Muscle of leg (tissue), 11 donors: ENCODE measurements around the gene VPS51. TPM values are rescaled to one million over a fixed set of nuclear protein-coding genes. Genes with fewer than 3 reads are reported as not detected.

Source experiments
- DNase-seq: peaks from one replicate; pipeline ENCODE4 v3.0.0; 2013
- H3K27ac ChIP-seq: one replicate; pipeline ENCODE4 v1.5.1; 2013; ENCODE audit warnings: mild to moderate bottlenecking, low read length, control low read depth
- H3K27me3 ChIP-seq: one replicate; pipeline ENCODE4 v1.6.1; 2013; ENCODE audit warnings: low read length; ENCODE audit not compliant: control insufficient read depth, insufficient read depth
- H3K36me3 ChIP-seq: one replicate; pipeline ENCODE4 v1.6.1; 2013; ENCODE audit warnings: low read length; ENCODE audit not compliant: control insufficient read depth, insufficient read depth
- H3K4me1 ChIP-seq: one replicate; pipeline ENCODE4 v1.6.1; 2013; ENCODE audit warnings: low read length; ENCODE audit not compliant: control insufficient read depth, insufficient read depth
- H3K4me3 ChIP-seq: one replicate; pipeline ENCODE4 v1.5.1; 2013; ENCODE audit warnings: low read length, control low read depth
- H3K9me3 ChIP-seq: replicated peaks from 2 replicates; pipeline ENCODE4 v1.6.1; 2013; ENCODE audit warnings: low read depth, low read length; ENCODE audit not compliant: control insufficient read depth
- WGBS: methylation state at CpG from one replicate; pipeline ENCODE4 v1.1.5; 2013; ENCODE audit warnings: missing lambda C conversion rate; ENCODE audit not compliant: insufficient coverage; 5-methylcytosine and 5-hydroxymethylcytosine counted together
- polyA plus RNA-seq, 8 donors: library from polyadenylated mRNA; unstranded; fragments of 120-200 nt; gene quantifications; one replicate each; pipeline versions ENCODE4 v1.2.1 to v1.2.3, GENCODE V29; 2013; ENCODE audit warnings: inconsistent platforms in 1 of 8, low replicate concordance in 1 of 8; ENCODE audit not compliant: insufficient read length in 8 of 8, insufficient read depth in 1 of 8
- total RNA-seq: library from RNA; stranded (reverse); fragments of 120-200 nt; gene quantifications from one replicate; pipeline ENCODE4 v1.2.4, GENCODE V29; 2013

VPS51 gene
- total and polyA plus RNA-seq, 9 donors = 109 to 147 (median 135) TPM

DNA sequence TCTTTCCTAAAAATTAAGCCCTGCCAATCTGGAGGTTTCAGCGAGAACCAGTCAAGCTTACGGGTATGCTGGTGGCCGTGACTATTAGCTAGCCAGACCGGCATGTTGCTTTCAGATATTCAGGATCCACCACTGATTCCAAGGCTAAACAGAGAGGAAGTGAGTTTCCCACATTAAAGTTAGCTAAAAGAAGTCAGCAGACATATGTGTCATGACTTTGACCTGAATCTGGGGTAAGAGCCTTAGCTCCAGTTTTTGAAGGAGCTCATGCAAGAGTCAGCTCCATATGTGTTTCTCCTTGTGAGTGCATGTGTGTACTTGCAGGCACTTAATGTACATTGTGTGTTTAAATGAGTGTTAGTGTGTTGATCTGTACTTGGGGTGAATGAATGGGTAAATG lies 10.6 kb upstream of the VPS51 start:
- DNase-seq = no peak
- peaks cover 53% of the 10 kb centered on the region for H3K36me3 ChIP-seq
- H3K4me1 ChIP-seq = peaks cover 16% of the 10 kb centered on the region
- WGBS = 94% methylated on average over 4 of the region's 4 CpGs
- H3K27ac ChIP-seq = no peak overlapping the region
- no peak overlapping the region for H3K4me3 ChIP-seq
- no peaks in the 10 kb centered on the region for H3K27me3 ChIP-seq
- H3K9me3 ChIP-seq = no peaks in the 10 kb centered on the region

- no peaks in the 10 kb centered on the region for H3K27me3 ChIP-seq
- H3K4me3 ChIP-seq = no peak overlapping the region
- no peak overlapping the region for H3K27ac ChIP-seq
- H3K36me3 ChIP-seq = peaks cover 48% of the 10 kb centered on the region
- peaks cover 16% of the 10 kb centered on the region for H3K4me1 ChIP-seq
- DNase-seq = no peak
- 80% methylated on average over 5 of the region's 9 CpGs for WGBS
- H3K9me3 ChIP-seq = no peaks in the 10 kb centered on the region
These were observed 9.2 kb upstream of the VPS51 start for GRCh38 chr11:65086809-65087208.

DNA sequence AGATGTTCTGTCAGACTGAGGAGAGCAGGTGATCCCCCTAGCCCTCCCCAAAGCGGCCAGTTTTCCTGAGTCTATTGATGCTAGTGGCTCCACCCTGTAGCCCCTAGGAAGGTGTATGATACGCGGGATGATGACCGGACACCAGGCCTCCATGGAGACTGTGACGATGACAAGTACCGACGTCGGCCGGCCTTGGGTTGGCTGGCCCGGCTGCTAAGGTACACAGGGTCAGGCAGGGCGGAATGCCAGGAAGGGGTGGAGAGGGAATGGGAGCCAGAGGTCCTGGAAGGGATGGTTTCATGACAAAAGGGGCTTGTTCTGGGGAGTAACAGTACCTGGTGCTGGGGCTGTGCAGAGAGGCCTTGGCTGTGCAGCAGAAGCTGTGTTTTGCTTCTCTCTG lies 8.8 kb upstream of the VPS51 start:
- DNase-seq = no peak
- Histone ChIP-seq H3K36me3 (peaks cover 48% of the 10 kb centered on the region), H3K4me1 (peaks cover 16% of the 10 kb centered on the region), H3K4me3 (no peak overlapping the region), H3K9me3 (no peaks in the 10 kb centered on the region), H3K27me3 (no peaks in the 10 kb centered on the region), H3K27ac (no peak overlapping the region)
- WGBS = 89% methylated on average over 11 of the region's 11 CpGs

DNA sequence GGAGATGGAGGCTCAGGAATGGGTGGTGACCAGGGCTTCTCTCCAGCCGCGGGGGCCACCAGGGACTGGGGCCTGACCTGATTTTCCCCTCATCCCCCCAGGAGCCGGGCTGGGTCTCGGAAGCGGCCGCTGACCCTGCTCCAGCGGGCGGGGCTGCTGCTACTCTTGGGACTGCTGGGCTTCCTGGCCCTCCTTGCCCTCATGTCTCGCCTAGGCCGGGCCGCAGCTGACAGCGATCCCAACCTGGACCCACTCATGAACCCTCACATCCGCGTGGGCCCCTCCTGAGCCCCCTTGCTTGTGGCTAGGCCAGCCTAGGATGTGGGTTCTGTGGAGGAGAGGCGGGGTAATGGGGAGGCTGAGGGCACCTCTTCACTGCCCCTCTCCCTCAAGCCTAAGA lies 8.2 kb upstream of the VPS51 start:
- WGBS = 90% methylated on average over 12 of the region's 15 CpGs
- H3K27me3 ChIP-seq = no peaks in the 10 kb centered on the region
- no peak overlapping the region for H3K27ac ChIP-seq
- H3K4me1 ChIP-seq = peaks cover 16% of the 10 kb centered on the region
- H3K36me3 ChIP-seq = peaks cover 48% of the 10 kb centered on the region
- no peak for DNase-seq
- no peak overlapping the region for H3K4me3 ChIP-seq
- no peaks in the 10 kb centered on the region for H3K9me3 ChIP-seq

DNA sequence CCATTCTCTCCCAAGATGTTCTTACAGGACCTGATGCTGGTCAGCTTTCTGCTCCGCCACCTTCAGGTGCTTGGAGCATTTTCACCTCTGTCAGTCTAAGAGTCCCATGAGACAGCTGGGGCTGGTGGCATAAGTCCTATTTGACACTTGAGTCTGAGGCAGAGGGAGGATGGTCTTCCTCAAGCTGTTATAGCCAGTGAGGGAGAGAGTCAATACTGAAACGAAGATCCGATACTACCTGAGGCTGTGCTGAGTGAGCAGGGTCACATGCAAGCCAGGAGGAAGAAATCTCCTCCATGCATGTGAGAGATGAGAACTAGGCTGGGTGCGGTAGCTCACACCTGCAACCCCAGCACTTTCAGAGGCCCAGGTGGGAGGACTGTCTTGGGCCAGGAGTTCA lies 6.4 kb upstream of the VPS51 start:
- no peaks in the 10 kb centered on the region for H3K27me3 ChIP-seq
- H3K36me3 ChIP-seq = peaks cover 48% of the 10 kb centered on the region
- H3K9me3 ChIP-seq = no peaks in the 10 kb centered on the region
- 100% methylated on average over 2 of the region's 4 CpGs for WGBS
- H3K27ac ChIP-seq = no peak overlapping the region
- no peak for DNase-seq
- H3K4me3 ChIP-seq = no peak overlapping the region
- peaks cover 8% of the 10 kb centered on the region for H3K4me1 ChIP-seq

DNA sequence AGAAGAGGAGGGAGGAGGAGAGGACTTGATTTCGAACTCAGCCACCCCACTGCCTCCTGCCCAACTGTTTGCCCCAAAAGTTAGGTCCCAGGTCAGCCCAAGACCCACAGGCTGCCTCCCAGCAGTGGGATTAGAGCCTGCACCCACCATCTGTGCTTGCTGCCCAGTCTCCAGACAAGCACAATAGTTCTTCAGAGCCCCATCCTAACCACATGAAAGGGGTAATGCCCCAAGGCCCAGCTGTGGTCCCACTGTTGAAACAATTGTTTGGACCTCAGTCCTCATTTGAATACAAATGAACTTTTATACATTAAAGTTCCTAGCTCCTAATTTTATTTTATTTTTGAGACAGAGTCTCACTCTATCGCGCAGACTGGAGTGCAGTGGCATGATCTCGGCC lies 5.4 kb upstream of the VPS51 start:
- Histone ChIP-seq H3K9me3 (no peaks in the 10 kb centered on the region), H3K4me3 (no peak overlapping the region), H3K27ac (no peak overlapping the region), H3K27me3 (no peaks in the 10 kb centered on the region), H3K4me1 (peaks cover 2% of the 10 kb centered on the region), H3K36me3 (peaks cover 41% of the 10 kb centered on the region)
- no peak for DNase-seq
- WGBS = 100% methylated on average over 3 of the region's 4 CpGs

GRCh38 chr11:65095427-65095826 lies 587 bp upstream of the VPS51 start:
- DNase-seq = no peak
- Histone ChIP-seq H3K27me3 (no peaks in the 10 kb centered on the region), H3K36me3 (peaks cover 3% of the 10 kb centered on the region), H3K4me1 (peaks cover 9% of the 10 kb centered on the region), H3K27ac (peak overlapping the region; percentile 21), H3K9me3 (no peaks in the 10 kb centered on the region), H3K4me3 (peak overlapping the region; percentile 90)
- 78% methylated on average over 22 of the region's 22 CpGs for WGBS

GRCh38 chr11:65096926-65097325 lies 912 bp downstream of the VPS51 start:
- DNase-seq = no peak
- H3K36me3 ChIP-seq = peaks cover 3% of the 10 kb centered on the region
- peaks cover 9% of the 10 kb centered on the region for H3K4me1 ChIP-seq
- peak overlapping the region; percentile 87 for H3K27ac ChIP-seq
- 13% methylated on average over 2 of the region's 8 CpGs for WGBS
- H3K27me3 ChIP-seq = no peaks in the 10 kb centered on the region
- peak overlapping the region; percentile 90 for H3K4me3 ChIP-seq
- H3K9me3 ChIP-seq = no peaks in the 10 kb centered on the region

- no peak overlapping the region for H3K4me3 ChIP-seq
- no peaks in the 10 kb centered on the region for H3K27me3 ChIP-seq
- 92% methylated on average over 4 of the region's 6 CpGs for WGBS
- H3K27ac ChIP-seq = no peak overlapping the region
- H3K36me3 ChIP-seq = peaks cover 17% of the 10 kb centered on the region
- peaks cover 5% of the 10 kb centered on the region for H3K4me1 ChIP-seq
- H3K9me3 ChIP-seq = no peaks in the 10 kb centered on the region
- DNase-seq = no peak
These were observed 4.8 kb downstream of the VPS51 start for GRCh38 chr11:65100674-65101350.

- Histone ChIP-seq H3K36me3 (peaks cover 20% of the 10 kb centered on the region), H3K9me3 (no peaks in the 10 kb centered on the region), H3K27me3 (no peaks in the 10 kb centered on the region), H3K4me1 (no peaks in the 10 kb centered on the region), H3K27ac (no peak overlapping the region), H3K4me3 (no peak overlapping the region)
- 80% methylated on average over 5 of the region's 8 CpGs for WGBS
- no peak for DNase-seq
These were observed 6.4 kb downstream of the VPS51 start for GRCh38 chr11:65102142-65103095.
